ENCODE results near the gene CNNM1. TPM values are rescaled to one million over a fixed set of nuclear protein-coding genes. Genes with fewer than 3 reads are reported as not detected.

Gene CNNM1
- total RNA-seq, 1 donor from 2014 or later, result 0.20 TPM

- Mint-ChIP-seq H3K4me3 (ENCODE audit: unreplicated experiment) (no peak overlapping the region), H3K27ac (ENCODE audit: unreplicated experiment) (no peak overlapping the region), H3K4me1 (ENCODE audit: low read depth) (no peaks in the 10 kb centered on the region), H3K27me3 (ENCODE audit: low read depth) (peaks cover 12% of the 10 kb centered on the region), H3K36me3 (ENCODE audit: low read depth) (no peaks in the 10 kb centered on the region), H3K9me3 (ENCODE audit: low read depth) (no peaks in the 10 kb centered on the region)
- no peak for DNase-seq (ENCODE audit: low spot score)
- no peak for TF ChIP-seq CTCF (IDR thresholded peaks at IDR 0.05)
These were observed 16.2 kb downstream of the CNNM1 start for GRCh38 chr10:99345350-99345749.

GRCh38 chr10:99346247-99346646 is 17.1 kb downstream of the CNNM1 start:
- TF ChIP-seq CTCF (IDR thresholded peaks at IDR 0.05), result no peak
- no peaks in the 10 kb centered on the region for H3K4me1 Mint-ChIP-seq (ENCODE audit: low read depth)
- H3K27me3 Mint-ChIP-seq (ENCODE audit: low read depth), result peaks cover 12% of the 10 kb centered on the region
- H3K27ac Mint-ChIP-seq (ENCODE audit: unreplicated experiment), result no peak overlapping the region
- DNase-seq (ENCODE audit: low spot score), result no peak
- no peaks in the 10 kb centered on the region for H3K9me3 Mint-ChIP-seq (ENCODE audit: low read depth)
- no peaks in the 10 kb centered on the region for H3K36me3 Mint-ChIP-seq (ENCODE audit: low read depth)
- H3K4me3 Mint-ChIP-seq (ENCODE audit: unreplicated experiment), result no peak overlapping the region

- H3K9me3 Mint-ChIP-seq (ENCODE audit: low read depth), result no peaks in the 10 kb centered on the region
These were observed 18.5 kb downstream of the CNNM1 start for GRCh38 chr10:99347672-99348071.

GRCh38 chr10:99353182-99353581 is 24.0 kb downstream of the CNNM1 start:
- no peaks in the 10 kb centered on the region for H3K9me3 Mint-ChIP-seq (ENCODE audit: low read depth)
- H3K36me3 Mint-ChIP-seq (ENCODE audit: low read depth), result no peaks in the 10 kb centered on the region
- peaks cover 37% of the 10 kb centered on the region for H3K27me3 Mint-ChIP-seq (ENCODE audit: low read depth)
- H3K4me1 Mint-ChIP-seq (ENCODE audit: low read depth), result no peaks in the 10 kb centered on the region
- H3K27ac Mint-ChIP-seq (ENCODE audit: unreplicated experiment), result no peak overlapping the region
- DNase-seq (ENCODE audit: low spot score), result no peak
- TF ChIP-seq CTCF (IDR thresholded peaks at IDR 0.05), result no peak
- H3K4me3 Mint-ChIP-seq (ENCODE audit: unreplicated experiment), result no peak overlapping the region

More at GRCh38 chr10:99347672-99348071, 18.5 kb downstream of the CNNM1 start:
- DNase-seq (ENCODE audit: low spot score), result no peak
- no peak for TF ChIP-seq CTCF (IDR thresholded peaks at IDR 0.05)
- H3K36me3 Mint-ChIP-seq (ENCODE audit: low read depth), result no peaks in the 10 kb centered on the region
- H3K4me1 Mint-ChIP-seq (ENCODE audit: low read depth), result no peaks in the 10 kb centered on the region
- peaks cover 11% of the 10 kb centered on the region for H3K27me3 Mint-ChIP-seq (ENCODE audit: low read depth)
- H3K27ac Mint-ChIP-seq (ENCODE audit: unreplicated experiment), result no peak overlapping the region
- H3K4me3 Mint-ChIP-seq (ENCODE audit: unreplicated experiment), result no peak overlapping the region

- Mint-ChIP-seq H3K36me3 (ENCODE audit: low read depth) (no peaks in the 10 kb centered on the region), H3K4me3 (ENCODE audit: unreplicated experiment) (no peak overlapping the region), H3K9me3 (ENCODE audit: low read depth) (no peaks in the 10 kb centered on the region), H3K4me1 (ENCODE audit: low read depth) (no peaks in the 10 kb centered on the region), H3K27me3 (ENCODE audit: low read depth) (peaks cover 35% of the 10 kb centered on the region), H3K27ac (ENCODE audit: unreplicated experiment) (no peak overlapping the region)
- DNase-seq (ENCODE audit: low spot score), result no peak
- no peak for TF ChIP-seq CTCF (IDR thresholded peaks at IDR 0.05)
These were observed 28.5 kb downstream of the CNNM1 start for GRCh38 chr10:99357691-99358090.

All from chondrocyte (in vitro differentiated cells).